Measurements from ENCODE around the gene SLC16A6. TPM values are rescaled to one million over a fixed set of nuclear protein-coding genes. Genes with fewer than 3 reads are reported as not detected.

The SLC16A6 gene
- total RNA-seq, 1 donor from 2014 or later: 7.5 TPM

- no peak for TF ChIP-seq CTCF (IDR thresholded peaks at IDR 0.05)
- H3K36me3 ChIP-seq: peaks cover 20% of the 10 kb centered on the region
- intact Hi-C loops (cut with DNase I): no loop called here
- no peak for ATAC-seq
- no peaks in the 10 kb centered on the region for H3K9me3 ChIP-seq
- no peak for DNase-seq
- peak overlapping the region; percentile 24 for H3K27ac ChIP-seq
- no peaks in the 10 kb centered on the region for H3K27me3 ChIP-seq
- peaks cover 14% of the 10 kb centered on the region for H3K4me1 ChIP-seq
- H3K4me3 ChIP-seq: peak overlapping the region; percentile 88
Observed at GRCh38 chr17:68249354-68249765, 41.6 kb downstream of the SLC16A6 start.

GRCh38 chr17:68248891-68249290 is 42.0 kb downstream of the SLC16A6 start:
- no peaks in the 10 kb centered on the region for H3K9me3 ChIP-seq
- peaks cover 14% of the 10 kb centered on the region for H3K4me1 ChIP-seq
- peak overlapping the region; percentile 98 for H3K27ac ChIP-seq
- ATAC-seq (no peak), DNase-seq (no peak)
- peaks cover 19% of the 10 kb centered on the region for H3K36me3 ChIP-seq
- no peak for TF ChIP-seq CTCF (IDR thresholded peaks at IDR 0.05)
- peak overlapping the region; percentile 88 for H3K4me3 ChIP-seq
- H3K27me3 ChIP-seq: no peaks in the 10 kb centered on the region
- intact Hi-C loops (cut with DNase I): no loop called here

GRCh38 chr17:68248199-68248825 is 42.6 kb downstream of the SLC16A6 start:
- peaks cover 14% of the 10 kb centered on the region for H3K4me1 ChIP-seq
- ATAC-seq (peak; percentile 66), DNase-seq (no peak)
- TF ChIP-seq CTCF (IDR thresholded peaks at IDR 0.05): no peak
- peak overlapping the region; percentile 88 for H3K4me3 ChIP-seq
- peak overlapping the region; percentile 98 for H3K27ac ChIP-seq
- intact Hi-C loops (cut with DNase I): no loop called here
- peaks cover 19% of the 10 kb centered on the region for H3K36me3 ChIP-seq
- no peaks in the 10 kb centered on the region for H3K9me3 ChIP-seq
- H3K27me3 ChIP-seq: no peaks in the 10 kb centered on the region

- peak within 1 kb of the TSS; percentile 88 for H3K4me3 ChIP-seq
- no peaks in the 10 kb centered on the region for H3K9me3 ChIP-seq
- H3K27ac ChIP-seq: peak within 1 kb of the TSS; percentile 98
- TF ChIP-seq CTCF (IDR thresholded peaks at IDR 0.05): no peak
- H3K27me3 ChIP-seq: no peaks in the 10 kb centered on the region
- DNase-seq (peak; percentile 98), ATAC-seq (peak; percentile 99)
- intact Hi-C loops (cut with DNase I): no loop called here
- peaks cover 15% of the 10 kb centered on the region for H3K36me3 ChIP-seq
- peaks cover 14% of the 10 kb centered on the region for H3K4me1 ChIP-seq
Observed at GRCh38 chr17:68247445-68248198, 43.3 kb downstream of the SLC16A6 start, which contains the start of gene AMZ2. Gene AMZ2 (plus strand): TSS chr17:68248043. CDS start chr17:68250188, 2,145 bp downstream.

- Histone ChIP-seq H3K9me3 (no peaks in the 10 kb centered on the region), H3K27ac (no peak overlapping the region), H3K27me3 (no peaks in the 10 kb centered on the region), H3K36me3 (peaks cover 8% of the 10 kb centered on the region), H3K4me3 (peak overlapping the region; percentile 88), H3K4me1 (peaks cover 14% of the 10 kb centered on the region)
- no peak for TF ChIP-seq CTCF (IDR thresholded peaks at IDR 0.05)
- no peak for DNase-seq
- no peak for ATAC-seq
- intact Hi-C loops (cut with DNase I): no loop called here
Observed at GRCh38 chr17:68246271-68247028, 44.5 kb downstream of the SLC16A6 start.
